ENCODE measurements around the gene PEX7.

DNA sequence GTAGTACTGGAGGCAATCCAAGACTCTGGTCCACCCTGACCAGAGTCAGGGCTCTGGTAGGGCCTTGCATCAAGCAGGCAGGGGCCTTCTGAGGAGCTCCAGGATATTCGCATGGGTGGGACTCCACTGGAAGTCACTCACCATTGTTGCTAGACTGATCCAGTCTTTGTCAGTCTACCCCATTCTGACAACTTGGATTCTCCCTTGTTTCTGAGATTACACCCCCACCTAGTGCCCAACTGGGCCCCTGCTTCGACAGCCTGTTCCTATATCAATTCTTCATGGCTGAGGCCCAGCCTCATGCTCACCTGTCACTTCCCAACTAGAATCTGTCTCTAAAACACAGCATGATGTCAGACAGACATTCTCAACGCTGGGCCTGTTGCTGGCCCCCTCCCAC is 104.9 kb downstream of the PEX7 start:
- TF ChIP-seq POLR2A (IDR thresholded peaks at IDR 0.05) = no peak
- TF ChIP-seq, protein P1, sequence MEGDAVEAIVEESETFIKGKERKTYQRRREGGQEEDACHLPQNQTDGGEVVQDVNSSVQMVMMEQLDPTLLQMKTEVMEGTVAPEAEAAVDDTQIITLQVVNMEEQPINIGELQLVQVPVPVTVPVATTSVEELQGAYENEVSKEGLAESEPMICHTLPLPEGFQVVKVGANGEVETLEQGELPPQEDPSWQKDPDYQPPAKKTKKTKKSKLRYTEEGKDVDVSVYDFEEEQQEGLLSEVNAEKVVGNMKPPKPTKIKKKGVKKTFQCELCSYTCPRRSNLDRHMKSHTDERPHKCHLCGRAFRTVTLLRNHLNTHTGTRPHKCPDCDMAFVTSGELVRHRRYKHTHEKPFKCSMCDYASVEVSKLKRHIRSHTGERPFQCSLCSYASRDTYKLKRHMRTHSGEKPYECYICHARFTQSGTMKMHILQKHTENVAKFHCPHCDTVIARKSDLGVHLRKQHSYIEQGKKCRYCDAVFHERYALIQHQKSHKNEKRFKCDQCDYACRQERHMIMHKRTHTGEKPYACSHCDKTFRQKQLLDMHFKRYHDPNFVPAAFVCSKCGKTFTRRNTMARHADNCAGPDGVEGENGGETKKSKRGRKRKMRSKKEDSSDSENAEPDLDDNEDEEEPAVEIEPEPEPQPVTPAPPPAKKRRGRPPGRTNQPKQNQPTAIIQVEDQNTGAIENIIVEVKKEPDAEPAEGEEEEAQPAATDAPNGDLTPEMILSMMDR (IDR thresholded peaks at IDR 0.05) = no peak
